ENCODE measurements around the gene PAIP2. TPM values are rescaled to one million over a fixed set of nuclear protein-coding genes. Genes with fewer than 3 reads are reported as not detected.
A peak's percentile ranks its signal among the peaks of the same experiment; 100 is the strongest.

PAIP2 gene
- total and polyA plus RNA-seq, 12 donors, result 75.7 to 318 (median 146) TPM

DNA sequence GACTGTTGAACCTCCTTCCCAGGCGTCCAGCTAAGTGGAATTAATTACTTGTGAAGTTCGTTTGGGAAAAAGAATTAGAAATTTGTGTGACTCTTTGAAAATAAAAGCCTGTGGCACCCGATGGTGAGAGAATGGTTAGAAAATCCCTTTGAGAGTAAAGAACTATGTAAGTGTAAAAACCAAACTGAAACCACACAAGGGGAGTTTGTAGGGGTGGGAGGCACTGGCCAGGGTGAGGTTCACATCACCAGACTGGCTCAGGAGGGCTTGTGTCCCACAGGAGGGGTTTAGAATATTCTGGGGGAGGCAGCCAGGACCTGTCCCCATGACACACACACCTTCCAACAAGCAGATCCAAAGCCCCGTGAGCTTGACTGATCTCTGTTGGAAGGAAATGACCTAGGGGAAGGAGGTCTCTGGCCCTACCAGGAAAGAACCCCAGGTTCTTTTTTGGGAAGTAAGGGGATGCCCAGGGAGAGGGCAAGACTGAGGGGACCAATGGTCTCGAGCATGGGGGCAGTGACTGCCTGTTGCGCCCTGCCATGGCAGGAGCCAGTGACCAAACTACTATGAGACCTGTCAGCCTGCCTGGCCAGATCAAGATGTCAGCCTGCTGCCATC, 58.0 kb downstream of the PAIP2 start:
- Histone ChIP-seq H3K4me3 (no peak overlapping the region), H3K27me3 (no peaks in the 10 kb centered on the region), H3K36me3 (replicated peaks in 1 of 2) (no peaks in the 10 kb centered on the region), H3K27ac (no peak overlapping the region), H3K9me3 (replicated peaks in 1 of 3) (no peaks in the 10 kb centered on the region), H3K4me1 (replicated peaks in 1 of 2) (peaks cover 11 to 27% of the 10 kb centered on the region in 2 donors)
- DNase-seq, result no peak
- WGBS, 4 donors, result 83 to 91% (median 87%) methylated on average over 6 of the region's 6 CpGs
- TF ChIP-seq, protein P1, sequence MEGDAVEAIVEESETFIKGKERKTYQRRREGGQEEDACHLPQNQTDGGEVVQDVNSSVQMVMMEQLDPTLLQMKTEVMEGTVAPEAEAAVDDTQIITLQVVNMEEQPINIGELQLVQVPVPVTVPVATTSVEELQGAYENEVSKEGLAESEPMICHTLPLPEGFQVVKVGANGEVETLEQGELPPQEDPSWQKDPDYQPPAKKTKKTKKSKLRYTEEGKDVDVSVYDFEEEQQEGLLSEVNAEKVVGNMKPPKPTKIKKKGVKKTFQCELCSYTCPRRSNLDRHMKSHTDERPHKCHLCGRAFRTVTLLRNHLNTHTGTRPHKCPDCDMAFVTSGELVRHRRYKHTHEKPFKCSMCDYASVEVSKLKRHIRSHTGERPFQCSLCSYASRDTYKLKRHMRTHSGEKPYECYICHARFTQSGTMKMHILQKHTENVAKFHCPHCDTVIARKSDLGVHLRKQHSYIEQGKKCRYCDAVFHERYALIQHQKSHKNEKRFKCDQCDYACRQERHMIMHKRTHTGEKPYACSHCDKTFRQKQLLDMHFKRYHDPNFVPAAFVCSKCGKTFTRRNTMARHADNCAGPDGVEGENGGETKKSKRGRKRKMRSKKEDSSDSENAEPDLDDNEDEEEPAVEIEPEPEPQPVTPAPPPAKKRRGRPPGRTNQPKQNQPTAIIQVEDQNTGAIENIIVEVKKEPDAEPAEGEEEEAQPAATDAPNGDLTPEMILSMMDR (IDR thresholded peaks at IDR 0.05), result no peak
- no peak for TF ChIP-seq POLR2A (IDR thresholded peaks at IDR 0.05)
- intact Hi-C loops (cut with DNase I), result no loop called here

DNA sequence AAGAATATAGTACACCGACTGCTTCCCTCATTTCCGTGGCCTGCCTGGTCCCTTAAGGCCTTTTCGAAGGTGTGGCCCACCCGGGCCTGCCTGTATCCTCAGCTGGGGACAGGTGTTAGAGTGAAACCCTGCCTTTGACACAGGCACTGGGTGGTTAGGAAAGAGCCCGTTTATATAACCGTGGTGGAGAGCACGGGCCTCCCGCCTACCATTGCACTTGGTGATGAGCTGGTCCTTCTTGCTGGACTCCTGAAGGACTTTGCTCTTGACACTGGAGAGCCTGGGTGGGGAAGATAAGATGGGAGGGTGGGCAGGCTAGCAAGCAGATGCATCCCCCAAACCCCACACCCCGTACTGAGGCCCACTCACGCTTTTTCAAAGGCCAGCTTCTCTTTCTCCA, 59.9 kb downstream of the PAIP2 start:
- Histone ChIP-seq H3K36me3 (replicated peaks in 1 of 2) (no peaks in the 10 kb centered on the region), H3K4me3 (no peak overlapping the region), H3K27me3 (no peaks in the 10 kb centered on the region), H3K9me3 (replicated peaks in 1 of 3) (no peaks in the 10 kb centered on the region), H3K4me1 (replicated peaks in 1 of 2) (peaks cover 4 to 14% of the 10 kb centered on the region in 2 donors), H3K27ac (no peak overlapping the region)
- intact Hi-C loops (cut with DNase I), result no loop called here
- no peak for TF ChIP-seq POLR2A (IDR thresholded peaks at IDR 0.05)
- WGBS, 4 donors, result 92 to 94% (median 93%) methylated on average over 8 to 10 of the region's 10 CpGs
- DNase-seq, result no peak

DNA sequence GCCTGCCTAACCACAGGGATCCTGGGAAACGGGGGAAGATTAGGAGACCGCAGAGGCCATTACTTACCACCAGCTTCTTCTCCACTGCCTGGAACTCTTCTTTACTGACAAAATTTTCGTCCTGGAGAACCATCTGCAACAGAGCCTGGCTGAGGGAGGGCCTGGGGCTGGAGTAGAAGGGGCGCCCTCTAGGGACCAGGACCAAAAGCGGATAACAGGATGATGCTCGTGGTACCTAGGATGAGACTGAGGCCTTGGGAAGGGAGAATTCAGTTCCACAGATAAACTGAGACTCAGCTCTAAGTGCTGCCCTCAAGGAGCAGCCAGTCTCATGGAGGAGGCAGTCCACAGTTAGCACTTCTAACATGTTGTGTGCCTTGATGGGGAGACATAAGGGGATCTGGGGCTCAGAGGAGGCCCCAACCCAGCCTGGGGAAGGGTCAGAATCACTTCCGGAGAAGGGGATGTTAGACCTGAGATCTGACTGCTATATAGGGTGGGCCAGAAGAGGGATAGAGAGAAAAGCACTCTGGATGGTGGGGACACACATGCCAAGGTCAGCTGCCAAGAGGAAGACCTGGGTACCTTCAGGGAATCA, 61.0 kb downstream of the PAIP2 start:
- intact Hi-C loops (cut with DNase I), result no loop called here
- Histone ChIP-seq H3K4me1 (replicated peaks in 1 of 2) (peaks cover 4 to 14% of the 10 kb centered on the region in 2 donors), H3K27ac (peak overlapping the region in 1 of 5 donors; percentile 98), H3K9me3 (replicated peaks in 1 of 3) (no peaks in the 10 kb centered on the region), H3K36me3 (replicated peaks in 1 of 2) (no peaks in the 10 kb centered on the region), H3K4me3 (no peak overlapping the region), H3K27me3 (no peaks in the 10 kb centered on the region)
- TF ChIP-seq, protein P1 (IDR thresholded peaks at IDR 0.05), result peak in 3 of 6 experiments; percentile 22 to 32 (median 29)
- no peak for TF ChIP-seq POLR2A (IDR thresholded peaks at IDR 0.05)
- WGBS, 4 donors, result 61 to 71% (median 67%) methylated on average over 6 to 7 of the region's 7 CpGs
- DNase-seq, result peak in 4 of 7 donors; percentile 24 to 64 (median 35)

DNA sequence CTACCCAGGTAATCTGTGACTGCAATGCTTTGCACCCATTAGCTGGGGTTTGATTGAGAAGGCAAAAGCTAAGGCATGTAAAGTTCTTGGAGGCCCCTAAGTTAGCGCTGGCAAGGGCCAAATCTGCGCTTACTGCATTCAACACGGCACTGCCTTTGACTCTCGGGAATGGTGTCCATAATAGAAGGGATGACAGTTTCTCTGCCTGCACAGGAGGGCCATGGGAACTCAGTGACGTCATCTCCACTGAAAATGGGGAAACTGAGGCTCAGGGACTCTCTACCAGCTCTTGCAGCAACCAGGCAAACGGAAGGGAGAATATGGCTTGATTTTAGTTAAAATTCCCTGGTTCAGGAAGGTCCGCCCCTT, 61.7 kb downstream of the PAIP2 start:
- Histone ChIP-seq H3K36me3 (replicated peaks in 1 of 2) (no peaks in the 10 kb centered on the region), H3K27ac (peak overlapping the region; percentile 74 to 98 (median 93)), H3K9me3 (replicated peaks in 1 of 3) (no peaks in the 10 kb centered on the region), H3K4me3 (peak overlapping the region in 2 of 4 donors; percentile 33 to 58), H3K27me3 (no peaks in the 10 kb centered on the region), H3K4me1 (replicated peaks in 1 of 2) (peaks cover 4 to 14% of the 10 kb centered on the region in 2 donors)
- intact Hi-C loops (cut with DNase I), result no loop called here
- TF ChIP-seq, protein P1 (IDR thresholded peaks at IDR 0.05), result no peak
- TF ChIP-seq POLR2A (IDR thresholded peaks at IDR 0.05), result no peak
- no peak for DNase-seq
- 14 to 21% (median 16%) methylated on average over 5 to 7 of the region's 7 CpGs for WGBS, 4 donors

All from adrenal gland (tissue), 12 donors.